WTC11 (cell line): ENCODE results near the gene TNIP3. TPM values are rescaled to one million over a fixed set of nuclear protein-coding genes. Genes with fewer than 3 reads are reported as not detected.

Source experiments
- ATAC-seq: fragments of 200-7000 bp; cut with Tn5 transposase; 2 replicates; pipeline ENCODE4 v1.10.0; 2021; ENCODE audit warnings: mild to moderate bottlenecking, moderate library complexity
- CTCF ChIA-PET: fragments of 300-600 bp; sonication (Branson Sonifier 250); formaldehyde crosslinking; loops from one replicate; lab custom pipeline; 2021; ENCODE audit warnings: antibody characterized with exemption; lab: Charles Lee
- POLR2A ChIA-PET: fragments of 350-600 bp; sonication (Branson Sonifier 250); formaldehyde crosslinking; loops from one replicate; lab custom pipeline; 2021; ENCODE audit warnings: antibody characterized with exemption; lab: Charles Lee
- DNase-seq: peaks from one replicate; pipeline ENCODE4 v3.0.0; 2021; ENCODE audit warnings: low spot score
- H3K27ac Mint-ChIP-seq: 2 replicates; pipeline ENCODE4 v1.8.0; 2021; ENCODE audit warnings: mixed read lengths
- H3K27me3 Mint-ChIP-seq: 2 replicates; pipeline ENCODE4 v1.8.0; 2021; ENCODE audit warnings: low read depth, mild to moderate bottlenecking, moderate library complexity, mixed read lengths
- H3K36me3 Mint-ChIP-seq: 2 replicates; pipeline ENCODE4 v1.8.0; 2021; ENCODE audit warnings: mixed read lengths
- H3K4me1 Mint-ChIP-seq: 2 replicates; pipeline ENCODE4 v1.8.0; 2022; ENCODE audit warnings: mixed read lengths
- H3K4me3 Mint-ChIP-seq: 2 replicates; pipeline ENCODE4 v1.8.0; 2021; ENCODE audit warnings: mild to moderate bottlenecking, moderate library complexity, mixed read lengths
- H3K9me3 Mint-ChIP-seq: 2 replicates; pipeline ENCODE4 v1.8.0; 2021; ENCODE audit warnings: mixed read lengths
- ATF2 ChIP-seq: sonication (generic); formaldehyde crosslinking; IDR thresholded peaks from 2 replicates; pipeline ENCODE4 v1.8.1; 2022; ENCODE audit warnings: low read depth, missing genetic modification reagents, borderline replicate concordance
- CDX4 ChIP-seq: fragments of 250-450 bp; sonication (Bioruptor Pico); IDR thresholded peaks from 2 replicates; pipeline ENCODE4 v1.9.0; 2021; ENCODE audit warnings: moderate library complexity, mild to moderate bottlenecking, inconsistent platforms, borderline replicate concordance
- CREM ChIP-seq: sonication (generic); formaldehyde crosslinking; IDR thresholded peaks from 2 replicates; pipeline ENCODE4 v1.8.1; 2022; ENCODE audit warnings: mild to moderate bottlenecking, missing genetic modification reagents, moderate library complexity
- ERG ChIP-seq: fragments of 250-450 bp; sonication (Bioruptor Pico); IDR thresholded peaks from 2 replicates; pipeline ENCODE4 v1.8.0; 2021; ENCODE audit warnings: mild to moderate bottlenecking
- ESRRA ChIP-seq: sonication (generic); formaldehyde crosslinking; IDR thresholded peaks from 2 replicates; pipeline ENCODE4 v1.8.1; 2022; ENCODE audit warnings: mild to moderate bottlenecking, missing genetic modification reagents, borderline replicate concordance
- MXD4 ChIP-seq: fragments of 250-450 bp; sonication (Bioruptor Pico); IDR thresholded peaks from 2 replicates; pipeline ENCODE4 v1.8.0; 2021; ENCODE audit warnings: mild to moderate bottlenecking, moderate library complexity, borderline replicate concordance
- NR1H2 ChIP-seq: sonication (generic); formaldehyde crosslinking; IDR thresholded peaks from 2 replicates; pipeline ENCODE4 v1.9.0; 2021; ENCODE audit warnings: mild to moderate bottlenecking, moderate library complexity, missing genetic modification reagents
- STAT6 ChIP-seq: sonication (generic); formaldehyde crosslinking; conservative IDR thresholded peaks from 2 replicates; pipeline ENCODE4 v1.8.1; 2023; ENCODE audit warnings: mild to moderate bottlenecking, low read depth, missing genetic modification reagents, moderate library complexity
- TCF7 ChIP-seq: sonication (generic); formaldehyde crosslinking; IDR thresholded peaks from 2 replicates; pipeline ENCODE4 v1.8.0; 2022; ENCODE audit warnings: mild to moderate bottlenecking, low read depth, missing genetic modification reagents, moderate library complexity
- TEAD4 ChIP-seq: sonication (generic); formaldehyde crosslinking; IDR thresholded peaks from 2 replicates; pipeline ENCODE4 v1.8.0; 2022; ENCODE audit warnings: mild to moderate bottlenecking, missing genetic modification reagents
- ZBTB21 ChIP-seq: sonication (generic); formaldehyde crosslinking; IDR thresholded peaks from 2 replicates; pipeline ENCODE4 v1.8.1; 2023; ENCODE audit warnings: mild to moderate bottlenecking, missing genetic modification reagents, borderline replicate concordance
- ZNF317 ChIP-seq: sonication (generic); formaldehyde crosslinking; IDR thresholded peaks from 2 replicates; pipeline ENCODE4 v1.8.1; 2023; ENCODE audit warnings: low read depth, mild to moderate bottlenecking, moderate library complexity, missing genetic modification reagents, borderline replicate concordance
- ZNF423 ChIP-seq: fragments of 250-450 bp; sonication (Bioruptor Pico); IDR thresholded peaks from 2 replicates; pipeline ENCODE4 v2.1.2; 2022; ENCODE audit warnings: mild to moderate bottlenecking, moderate library complexity
- ZNF671 ChIP-seq: fragments of 250-450 bp; sonication (Bioruptor Pico); IDR thresholded peaks from 2 replicates; pipeline ENCODE4 v1.8.0; 2021; ENCODE audit warnings: mild to moderate bottlenecking
- total RNA-seq: library from RNA; stranded (reverse); gene quantifications from 3 replicates; pipeline ENCODE4 v1.2.3, GENCODE V29; 2021
- TF ChIP-seq, protein P1 (sequence below): sonication (generic); formaldehyde crosslinking; IDR thresholded peaks from 2 replicates; pipeline ENCODE4 v1.8.1; 2022; ENCODE audit warnings: low read depth, mild to moderate bottlenecking, moderate library complexity, missing genetic modification reagents, borderline replicate concordance
- TF ChIP-seq, protein P2 (sequence below): sonication (generic); formaldehyde crosslinking; IDR thresholded peaks from 2 replicates; pipeline ENCODE4 v1.8.1; 2023; ENCODE audit warnings: mild to moderate bottlenecking, missing genetic modification reagents, moderate library complexity
- TF ChIP-seq, protein P3 (sequence below): sonication (generic); formaldehyde crosslinking; IDR thresholded peaks from 2 replicates; pipeline ENCODE4 v1.8.1; 2023; ENCODE audit warnings: mild to moderate bottlenecking, missing genetic modification reagents

Gene TNIP3
- total RNA-seq, 1 experiment from 2014 or later: not detected

DNA sequence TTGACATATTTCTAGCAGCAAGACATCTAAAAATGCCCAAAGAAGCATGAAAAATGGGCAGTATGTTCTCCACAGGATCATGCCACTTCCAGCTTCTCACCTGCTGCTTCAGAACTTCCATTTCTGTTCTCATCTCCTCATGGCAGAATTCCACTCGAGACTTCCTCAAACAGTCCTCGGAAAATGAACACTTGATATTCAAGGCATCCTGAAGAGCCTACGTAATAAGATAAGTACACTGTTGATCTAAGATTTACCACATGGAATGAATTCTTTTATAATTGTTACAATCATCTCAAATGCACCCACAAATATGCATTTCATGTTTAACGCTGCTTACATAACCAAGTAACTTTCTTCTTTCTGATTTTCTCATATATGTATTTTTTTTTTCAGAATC lies 14.1 kb downstream of the TNIP3 start:
- DNase-seq: no peak
- Mint-ChIP-seq H3K27ac (no peak overlapping the region), H3K4me3 (no peak overlapping the region), H3K9me3 (no peaks in the 10 kb centered on the region), H3K36me3 (no peaks in the 10 kb centered on the region), H3K4me1 (no peaks in the 10 kb centered on the region), H3K27me3 (no peaks in the 10 kb centered on the region)
- TF ChIP-seq ATF2 (CRISPR knock-in tag) (no peak), CDX4 (CRISPR knock-in tag) (no peak), ZNF423 (CRISPR knock-in tag) (no peak), ESRRA (CRISPR knock-in tag) (no peak)
- TF ChIP-seq, protein P1, sequence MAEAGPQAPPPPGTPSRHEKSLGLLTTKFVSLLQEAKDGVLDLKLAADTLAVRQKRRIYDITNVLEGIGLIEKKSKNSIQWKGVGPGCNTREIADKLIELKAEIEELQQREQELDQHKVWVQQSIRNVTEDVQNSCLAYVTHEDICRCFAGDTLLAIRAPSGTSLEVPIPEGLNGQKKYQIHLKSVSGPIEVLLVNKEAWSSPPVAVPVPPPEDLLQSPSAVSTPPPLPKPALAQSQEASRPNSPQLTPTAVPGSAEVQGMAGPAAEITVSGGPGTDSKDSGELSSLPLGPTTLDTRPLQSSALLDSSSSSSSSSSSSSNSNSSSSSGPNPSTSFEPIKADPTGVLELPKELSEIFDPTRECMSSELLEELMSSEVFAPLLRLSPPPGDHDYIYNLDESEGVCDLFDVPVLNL (CRISPR knock-in tag): no peak
- ATAC-seq: no peak
- ChIA-PET POLR2A (no interaction called here), CTCF (no interaction called here)

- no peak for TF ChIP-seq TCF7 (CRISPR knock-in tag)
- no peak for TF ChIP-seq MXD4 (CRISPR knock-in tag)
- no peak for TF ChIP-seq CREM (CRISPR knock-in tag)
- TF ChIP-seq, protein P2, sequence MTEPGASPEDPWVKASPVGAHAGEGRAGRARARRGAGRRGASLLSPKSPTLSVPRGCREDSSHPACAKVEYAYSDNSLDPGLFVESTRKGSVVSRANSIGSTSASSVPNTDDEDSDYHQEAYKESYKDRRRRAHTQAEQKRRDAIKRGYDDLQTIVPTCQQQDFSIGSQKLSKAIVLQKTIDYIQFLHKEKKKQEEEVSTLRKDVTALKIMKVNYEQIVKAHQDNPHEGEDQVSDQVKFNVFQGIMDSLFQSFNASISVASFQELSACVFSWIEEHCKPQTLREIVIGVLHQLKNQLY (CRISPR knock-in tag): no peak
- TF ChIP-seq CDX4 (CRISPR knock-in tag): no peak
- no peak for TF ChIP-seq STAT6
- TF ChIP-seq ZBTB21 (CRISPR knock-in tag): no peak
- TF ChIP-seq ESRRA (CRISPR knock-in tag): no peak
- TF ChIP-seq TEAD4 (CRISPR knock-in tag): no peak
- TF ChIP-seq, protein P3, sequence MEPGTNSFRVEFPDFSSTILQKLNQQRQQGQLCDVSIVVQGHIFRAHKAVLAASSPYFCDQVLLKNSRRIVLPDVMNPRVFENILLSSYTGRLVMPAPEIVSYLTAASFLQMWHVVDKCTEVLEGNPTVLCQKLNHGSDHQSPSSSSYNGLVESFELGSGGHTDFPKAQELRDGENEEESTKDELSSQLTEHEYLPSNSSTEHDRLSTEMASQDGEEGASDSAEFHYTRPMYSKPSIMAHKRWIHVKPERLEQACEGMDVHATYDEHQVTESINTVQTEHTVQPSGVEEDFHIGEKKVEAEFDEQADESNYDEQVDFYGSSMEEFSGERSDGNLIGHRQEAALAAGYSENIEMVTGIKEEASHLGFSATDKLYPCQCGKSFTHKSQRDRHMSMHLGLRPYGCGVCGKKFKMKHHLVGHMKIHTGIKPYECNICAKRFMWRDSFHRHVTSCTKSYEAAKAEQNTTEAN (CRISPR knock-in tag): no peak
- no peak for TF ChIP-seq ZNF671 (CRISPR knock-in tag)
- no peak for TF ChIP-seq ERG (CRISPR knock-in tag)
- TF ChIP-seq ZNF317 (CRISPR knock-in tag): no peak
- TF ChIP-seq NR1H2 (CRISPR knock-in tag): no peak
- POLR2A ChIA-PET: no interaction called here
These were observed 15.5 kb downstream of the TNIP3 start for GRCh38 chr4:121148621-121149020.

More at GRCh38 chr4:121148621-121149020, 15.5 kb downstream of the TNIP3 start:
- H3K4me1 Mint-ChIP-seq: no peaks in the 10 kb centered on the region
- DNase-seq (no peak), ATAC-seq (no peak)
- H3K4me3 Mint-ChIP-seq: no peak overlapping the region
- H3K9me3 Mint-ChIP-seq: no peaks in the 10 kb centered on the region
- no peaks in the 10 kb centered on the region for H3K36me3 Mint-ChIP-seq
- no peak overlapping the region for H3K27ac Mint-ChIP-seq
- CTCF ChIA-PET: no interaction called here
- no peaks in the 10 kb centered on the region for H3K27me3 Mint-ChIP-seq
